Neural cell (in vitro differentiated cells): Measurements from ENCODE around the gene PLEKHA1. TPM values are rescaled to one million over a fixed set of nuclear protein-coding genes. Genes with fewer than 3 reads are reported as not detected.

ENCODE experiments used
- H2AFZ ChIP-seq: fragments of 200-600, 300-800 bp; sonication (generic), shearing (Covaris generic); 2 replicates; pipeline ENCODE4 v1.6.0; 2014; ENCODE audit warnings: low read depth, mild to moderate bottlenecking, antibody characterized with exemption, low read length, moderate library complexity
- H3F3A ChIP-seq: fragments of 200-600 bp; shearing (Covaris generic); 2 replicates; pipeline ENCODE4 v1.6.1; 2016; ENCODE audit warnings: mild to moderate bottlenecking, moderate library complexity, mixed read lengths, antibody characterized with exemption, low read length; ENCODE audit not compliant: insufficient read depth, poor library complexity, severe bottlenecking
- H3K27ac ChIP-seq: fragments of 200-600, 300-800 bp; sonication (generic), shearing (Covaris generic); 2 replicates; pipeline ENCODE4 v1.5.1; 2014; ENCODE audit warnings: mild to moderate bottlenecking, low read length, moderate library complexity
- H3K27me3 ChIP-seq: fragments of 300-800, 200-600 bp; sonication (generic), shearing (Covaris generic); 2 replicates; pipeline ENCODE4 v1.6.0; 2014; ENCODE audit warnings: mild to moderate bottlenecking, low read depth, low read length, moderate library complexity; ENCODE audit not compliant: insufficient read depth
- H3K36me3 ChIP-seq: fragments of 300-800, 200-600 bp; sonication (generic), shearing (Covaris generic); 2 replicates; pipeline ENCODE4 v1.5.1; 2014; ENCODE audit warnings: mild to moderate bottlenecking, antibody characterized with exemption, low read length, moderate library complexity; ENCODE audit not compliant: insufficient read depth
- H3K4me2 ChIP-seq: fragments of 300-800, 200-600 bp; sonication (generic), shearing (Covaris generic); 2 replicates; pipeline ENCODE4 v1.6.0; 2014; ENCODE audit warnings: mild to moderate bottlenecking, low read length
- H3K4me3 ChIP-seq: fragments of 300-800, 200-600 bp; sonication (generic), shearing (Covaris generic); 2 replicates; pipeline ENCODE4 v1.5.1; 2014; ENCODE audit warnings: mild to moderate bottlenecking, low read length, moderate library complexity
- H3K79me2 ChIP-seq: fragments of 200-600 bp; shearing (Covaris generic); replicated peaks from 2 replicates; pipeline ENCODE4 v1.6.0; 2014; ENCODE audit warnings: mild to moderate bottlenecking, low read length, moderate library complexity; ENCODE audit not compliant: insufficient read depth
- H3K9ac ChIP-seq: fragments of 300-800, 200-600 bp; sonication (generic), shearing (Covaris generic); 2 replicates; pipeline ENCODE4 v1.6.1; 2016; ENCODE audit warnings: mild to moderate bottlenecking, low read length, mixed read lengths
- H3K9me2 ChIP-seq: fragments of 200-600 bp; shearing (Covaris generic); 2 replicates; pipeline ENCODE4 v1.6.1; 2016; ENCODE audit warnings: mild to moderate bottlenecking, low read length, mixed read lengths; ENCODE audit not compliant: insufficient read depth
- H3K9me3 ChIP-seq: fragments of 200-600, 300-800 bp; sonication (generic), shearing (Covaris generic); 2 replicates; pipeline ENCODE4 v1.6.1; 2016; ENCODE audit warnings: mild to moderate bottlenecking, mixed run types, low read length, moderate library complexity, mixed read lengths
- H4K20me1 ChIP-seq: fragments of 200-600 bp; shearing (Covaris generic); 2 replicates; pipeline ENCODE4 v1.6.1; 2016; ENCODE audit warnings: mild to moderate bottlenecking, mixed run types; ENCODE audit not compliant: insufficient read depth
- CTCF ChIP-seq: fragments of 450-650 bp; IDR thresholded peaks from 2 replicates; pipeline ENCODE4 v1.5.1; 2014; ENCODE audit warnings: antibody characterized with exemption, mild to moderate bottlenecking, moderate library complexity; ENCODE audit not compliant: poor library complexity, severe bottlenecking
- EP300 ChIP-seq: fragments of 450-650 bp; conservative IDR thresholded peaks from 2 replicates; pipeline ENCODE4 v1.6.1; 2014; ENCODE audit warnings: antibody characterized with exemption, mild to moderate bottlenecking, moderate library complexity; ENCODE audit not compliant: poor library complexity, severe bottlenecking
- EZH2 ChIP-seq: fragments of 200-600, 300-800 bp; shearing (Covaris generic), sonication (generic); IDR thresholded peaks from 2 replicates; pipeline ENCODE4 v1.6.1; 2014; ENCODE audit warnings: antibody characterized with exemption, low read length, borderline replicate concordance, mild to moderate bottlenecking; ENCODE audit not compliant: insufficient read depth, poor library complexity, severe bottlenecking
- MXI1 ChIP-seq: fragments of 450-650 bp; conservative IDR thresholded peaks from 2 replicates; pipeline ENCODE4 v1.6.1; 2014; ENCODE audit warnings: antibody characterized with exemption, mild to moderate bottlenecking; ENCODE audit not compliant: poor library complexity, severe bottlenecking
- POLR2AphosphoS5 ChIP-seq: IDR thresholded peaks from 2 replicates; pipeline ENCODE4 v1.6.1; 2012
- RAD21 ChIP-seq: fragments of 450-650 bp; conservative IDR thresholded peaks from 2 replicates; pipeline ENCODE4 v1.6.1; 2014; ENCODE audit warnings: antibody characterized with exemption, mild to moderate bottlenecking, moderate library complexity
- REST ChIP-seq: IDR thresholded peaks from 2 replicates; pipeline ENCODE4 v1.6.1; 2012; ENCODE audit warnings: borderline replicate concordance
- SMC3 ChIP-seq: fragments of 450-650 bp; conservative IDR thresholded peaks from 2 replicates; pipeline ENCODE4 v1.6.1; 2014; ENCODE audit warnings: antibody characterized with exemption, mild to moderate bottlenecking, moderate library complexity; ENCODE audit not compliant: poor library complexity
- TAF1 ChIP-seq: IDR thresholded peaks from 2 replicates; pipeline ENCODE4 v1.6.1; 2012; ENCODE audit warnings: low read depth
- polyA plus RNA-seq: library from polyadenylated mRNA; depleted of rRNA; stranded (reverse); fragments of >200 nt; gene quantifications from 2 replicates; pipeline ENCODE4 v1.2.3, GENCODE V29; 2014

The PLEKHA1 gene
- polyA plus RNA-seq, 1 donor from 2014 or later = 91.9 TPM

- H3K9me3 ChIP-seq = no peaks in the 10 kb centered on the region
- H3K27me3 ChIP-seq = no peaks in the 10 kb centered on the region
- H3K36me3 ChIP-seq = no peaks in the 10 kb centered on the region
- H3K9me2 ChIP-seq = no peaks in the 10 kb centered on the region
- H3F3A ChIP-seq = no peaks in the 10 kb centered on the region
- H3K4me3 ChIP-seq = no peak overlapping the region
- H2AFZ ChIP-seq = no peak overlapping the region
- no peak overlapping the region for H3K27ac ChIP-seq
- H3K4me2 ChIP-seq = no peak overlapping the region
- no peaks in the 10 kb centered on the region for H3K79me2 ChIP-seq
- no peak overlapping the region for H3K9ac ChIP-seq
- H4K20me1 ChIP-seq = no peaks in the 10 kb centered on the region
- no peak for TF ChIP-seq POLR2AphosphoS5
- TF ChIP-seq RAD21 = no peak
- no peak for TF ChIP-seq EZH2
- TF ChIP-seq REST = no peak
- TF ChIP-seq SMC3 = no peak
- no peak for TF ChIP-seq MXI1
- no peak for TF ChIP-seq EP300
- TF ChIP-seq TAF1 = no peak
- TF ChIP-seq CTCF = no peak
Measured at GRCh38 chr10:122362621-122363020, 11.9 kb upstream of the PLEKHA1 start.

- no peaks in the 10 kb centered on the region for H3K9me2 ChIP-seq
- H3K27ac ChIP-seq = no peak overlapping the region
- no peaks in the 10 kb centered on the region for H3F3A ChIP-seq
- TF ChIP-seq REST (no peak), TAF1 (no peak), POLR2AphosphoS5 (no peak), EP300 (no peak), EZH2 (no peak), SMC3 (no peak), MXI1 (no peak), RAD21 (no peak), CTCF (no peak)
- no peaks in the 10 kb centered on the region for H4K20me1 ChIP-seq
- H3K9ac ChIP-seq = no peak overlapping the region
- no peaks in the 10 kb centered on the region for H3K79me2 ChIP-seq
- H3K27me3 ChIP-seq = no peaks in the 10 kb centered on the region
- no peak overlapping the region for H3K4me2 ChIP-seq
- H3K9me3 ChIP-seq = no peaks in the 10 kb centered on the region
- no peak overlapping the region for H2AFZ ChIP-seq
- no peak overlapping the region for H3K4me3 ChIP-seq
- H3K36me3 ChIP-seq = no peaks in the 10 kb centered on the region
Measured at GRCh38 chr10:122363311-122363710, 11.2 kb upstream of the PLEKHA1 start.
